ENCODE data around the gene EMCN.

- TF ChIP-seq ZNF274 (IDR thresholded peaks at IDR 0.05; ENCODE audit: low read depth, low read length), result no peak
- TF ChIP-seq SUZ12 (IDR thresholded peaks at IDR 0.05; ENCODE audit: extremely low read depth, insufficient read depth, insufficient read length), result no peak
Measured at GRCh38 chr4:100555611-100556337, 38.0 kb upstream of the EMCN start.

Measured in NT2/D1 (cell line).